GM23248 (cell line): ENCODE measurements around the gene MYO10. TPM values are rescaled to one million over a fixed set of nuclear protein-coding genes. Genes with fewer than 3 reads are reported as not detected.

ENCODE experiments used
- DNase-seq: peaks from one replicate; pipeline ENCODE4 v3.0.0-alpha.2; 2015
- H2AFZ ChIP-seq: fragments of 200-600 bp; sonication (generic); 2 replicates; pipeline ENCODE4 v1.6.1; 2016; ENCODE audit warnings: antibody characterized with exemption
- H3F3A ChIP-seq: fragments of 200-600 bp; sonication (generic); 2 replicates; pipeline ENCODE4 v1.6.1; 2016; ENCODE audit warnings: mild to moderate bottlenecking, antibody characterized with exemption, mixed run types; ENCODE audit not compliant: insufficient read depth
- H3K27ac ChIP-seq: fragments of 200-600 bp; sonication (generic); 2 replicates; pipeline ENCODE4 v1.5.1; 2016; ENCODE audit warnings: mild to moderate bottlenecking
- H3K27me3 ChIP-seq: fragments of 200-600 bp; sonication (generic); replicated peaks from 2 replicates; pipeline ENCODE4 v1.6.1; 2016; ENCODE audit warnings: mild to moderate bottlenecking; ENCODE audit not compliant: insufficient read depth
- H3K36me3 ChIP-seq: fragments of 200-600 bp; sonication (generic); 2 replicates; pipeline ENCODE4 v1.6.1; 2016; ENCODE audit warnings: low read depth, mild to moderate bottlenecking
- H3K4me1 ChIP-seq: fragments of 200-600 bp; sonication (generic); 2 replicates; pipeline ENCODE4 v1.6.1; 2016; ENCODE audit warnings: mild to moderate bottlenecking; ENCODE audit not compliant: insufficient read depth
- H3K4me2 ChIP-seq: fragments of 200-600 bp; sonication (generic); one replicate; pipeline ENCODE4 v1.6.1; 2016; ENCODE audit warnings: mild to moderate bottlenecking; ENCODE audit not compliant: unreplicated experiment
- H3K4me3 ChIP-seq: fragments of 200-600 bp; sonication (generic); 2 replicates; pipeline ENCODE4 v1.5.1; 2016; ENCODE audit warnings: mild to moderate bottlenecking
- H3K79me2 ChIP-seq: fragments of 200-600 bp; sonication (generic); 2 replicates; pipeline ENCODE4 v1.6.1; 2016; ENCODE audit warnings: mild to moderate bottlenecking; ENCODE audit not compliant: insufficient read depth
- H3K9ac ChIP-seq: fragments of 200-600 bp; sonication (generic); 2 replicates; pipeline ENCODE4 v1.6.1; 2016; ENCODE audit warnings: mild to moderate bottlenecking
- H3K9me2 ChIP-seq: fragments of 200-600 bp; sonication (generic); 2 replicates; pipeline ENCODE4 v1.6.1; 2016; ENCODE audit warnings: mixed run types, mild to moderate bottlenecking, moderate library complexity; ENCODE audit not compliant: insufficient read depth
- H3K9me3 ChIP-seq: fragments of 200-600 bp; sonication (generic); one replicate; pipeline ENCODE4 v1.6.1; 2017; ENCODE audit warnings: low read depth
- H4K20me1 ChIP-seq: fragments of 200-600 bp; sonication (generic); 2 replicates; pipeline ENCODE4 v1.6.0; 2016; ENCODE audit not compliant: insufficient read depth
- EZH2 ChIP-seq: fragments of 200-600 bp; sonication (generic); IDR thresholded peaks from 2 replicates; pipeline ENCODE4 v1.6.1; 2018; ENCODE audit warnings: antibody characterized with exemption, mild to moderate bottlenecking; ENCODE audit not compliant: insufficient read depth, poor library complexity, severe bottlenecking
- EZH2phosphoT487 ChIP-seq: fragments of 200-600 bp; sonication (generic); IDR thresholded peaks from 2 replicates; pipeline ENCODE4 v1.6.1; 2018; ENCODE audit warnings: antibody characterized with exemption, moderate library complexity, mild to moderate bottlenecking, low read depth; ENCODE audit not compliant: insufficient read depth
- WGBS, 2 experiments: methylation state at CpG; one replicate each; pipeline ENCODE4 v1.1.6; 2015 to 2017; ENCODE audit warnings: low lambda C conversion rate in 2 of 2, low coverage in 1 of 2; ENCODE audit errors: missing lambda C conversion rate in 2 of 2; 5-methylcytosine and 5-hydroxymethylcytosine counted together
- in situ Hi-C: fragments of 300-500 bp; cut with MboI; formaldehyde crosslinking; loops from 2 replicates; pipeline ENCODE4 v1.15.0; 2020
- polyA plus RNA-seq: library from polyadenylated mRNA; unstranded; fragments of >200 nt; fragmentation: Nextera tagmentation; extraction: Ambion mirVana; gene quantifications from 2 replicates; pipeline ENCODE4 v1.2.1, GENCODE V29; 2016
- total RNA-seq: library from RNA; depleted of rRNA; stranded (reverse); fragments of >200 nt; shearing (Covaris generic); gene quantifications from 2 replicates; pipeline ENCODE4 v1.2.3, GENCODE V29; 2014

Gene MYO10
- total and polyA plus RNA-seq, 2 experiments from 2014 or later: 43.2 to 47.0 TPM

GRCh38 chr5:16929831-16930230, 6.3 kb downstream of the MYO10 start:
- no peaks in the 10 kb centered on the region for H3K27me3 ChIP-seq
- H3K4me3 ChIP-seq: no peak overlapping the region
- TF ChIP-seq EZH2phosphoT487 (no peak), EZH2 (no peak)
- no peaks in the 10 kb centered on the region for H3K9me3 ChIP-seq
- no peak for DNase-seq
- H3K9me2 ChIP-seq: no peaks in the 10 kb centered on the region
- peaks cover 48% of the 10 kb centered on the region for H3F3A ChIP-seq
- no peaks in the 10 kb centered on the region for H3K36me3 ChIP-seq
- H3K27ac ChIP-seq: no peak overlapping the region
- WGBS, 2 experiments: 97% methylated on average over 3 of the region's 3 CpGs
- no peak overlapping the region for H3K9ac ChIP-seq
- no peak overlapping the region for H2AFZ ChIP-seq
- in situ Hi-C loops: loop anchor here (5.0 to 25.0 kb wide), 2 partner anchors 207 to 257 kb away; no protein-coding TSS in a partner anchor
- peaks cover 100% of the 10 kb centered on the region for H3K79me2 ChIP-seq
- peaks cover 9% of the 10 kb centered on the region; the same call in 1 of the 2 replicates for H4K20me1 ChIP-seq
- no peak overlapping the region for H3K4me2 ChIP-seq
- H3K4me1 ChIP-seq: peaks cover 25% of the 10 kb centered on the region

DNA sequence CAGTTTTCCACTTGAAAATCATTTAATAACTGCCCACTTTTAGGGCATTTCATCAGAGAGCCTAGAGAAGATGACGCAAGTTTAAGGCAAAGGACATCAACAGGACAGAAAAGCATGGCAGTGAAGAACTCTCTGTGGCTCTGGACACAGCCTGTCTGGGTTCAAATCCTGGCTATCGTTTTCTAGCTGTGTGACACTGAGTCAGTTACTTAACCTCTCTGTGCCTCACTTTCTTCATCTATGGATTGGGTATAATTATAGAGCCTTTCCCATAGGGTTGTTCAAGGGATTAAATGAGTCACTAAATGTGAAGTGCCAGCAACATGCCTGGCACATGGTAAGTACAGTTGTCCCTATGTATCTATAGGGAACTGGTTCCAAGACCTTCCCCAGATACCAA, 6.7 kb downstream of the MYO10 start:
- Histone ChIP-seq H3K9me3 (no peaks in the 10 kb centered on the region), H3K36me3 (no peaks in the 10 kb centered on the region), H3K79me2 (peaks cover 100% of the 10 kb centered on the region), H3K4me3 (no peak overlapping the region), H2AFZ (no peak overlapping the region), H3K27me3 (no peaks in the 10 kb centered on the region), H3K9ac (no peak overlapping the region), H3K4me1 (peaks cover 25% of the 10 kb centered on the region), H4K20me1 (peaks cover 9% of the 10 kb centered on the region; the same call in 1 of the 2 replicates), H3K27ac (no peak overlapping the region), H3K9me2 (no peaks in the 10 kb centered on the region), H3K4me2 (no peak overlapping the region), H3F3A (peaks cover 43% of the 10 kb centered on the region)
- no peak for TF ChIP-seq EZH2phosphoT487
- TF ChIP-seq EZH2: no peak
- DNase-seq: no peak
- 98 to 100% methylated on average over 2 of the region's 2 CpGs for WGBS, 2 experiments
- in situ Hi-C loops: loop anchor here (5.0 to 25.0 kb wide), 2 partner anchors 208 to 258 kb away; no protein-coding TSS in a partner anchor

- no peak overlapping the region for H3K4me3 ChIP-seq
- H3K4me1 ChIP-seq: peaks cover 14% of the 10 kb centered on the region
- H3F3A ChIP-seq: peaks cover 31% of the 10 kb centered on the region
- H3K9me3 ChIP-seq: no peaks in the 10 kb centered on the region
- 90 to 92% methylated on average over 8 of the region's 8 CpGs for WGBS, 2 experiments
- H4K20me1 ChIP-seq: no peaks in the 10 kb centered on the region
- no peak overlapping the region for H3K9ac ChIP-seq
- in situ Hi-C loops: loop anchor here (5.0 to 25.0 kb wide), 2 partner anchors 210 to 260 kb away; no protein-coding TSS in a partner anchor
- H2AFZ ChIP-seq: no peak overlapping the region
- H3K9me2 ChIP-seq: no peaks in the 10 kb centered on the region
- no peak for DNase-seq
- no peaks in the 10 kb centered on the region for H3K27me3 ChIP-seq
- no peak overlapping the region for H3K27ac ChIP-seq
- H3K79me2 ChIP-seq: peaks cover 100% of the 10 kb centered on the region
- TF ChIP-seq EZH2 (no peak), EZH2phosphoT487 (no peak)
- no peak overlapping the region for H3K4me2 ChIP-seq
- H3K36me3 ChIP-seq: no peaks in the 10 kb centered on the region
These were observed 8.5 kb downstream of the MYO10 start for GRCh38 chr5:16927613-16928012.

DNA sequence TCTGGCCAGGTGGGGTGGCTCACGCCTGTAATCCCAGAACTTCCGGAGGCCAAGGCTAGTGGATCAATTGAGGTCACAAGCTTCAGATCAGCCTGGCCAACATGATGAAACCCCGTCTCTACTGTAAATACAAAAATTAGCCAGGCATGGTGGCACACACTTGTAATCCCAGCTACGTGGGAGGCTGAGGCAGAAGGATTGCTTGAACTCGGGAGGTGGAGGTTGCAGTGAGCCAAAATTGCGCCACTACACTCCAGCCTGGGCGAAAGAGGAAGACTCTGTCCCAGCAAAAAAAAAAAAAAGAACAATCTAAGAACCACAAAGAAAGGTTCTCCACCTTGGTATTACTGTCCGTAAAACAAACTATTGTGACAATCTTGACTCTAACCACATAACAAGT, 9.7 kb downstream of the MYO10 start:
- Histone ChIP-seq H3K27me3 (no peaks in the 10 kb centered on the region), H3K4me1 (0 out of 2 replicates have a peak, but pooled peaks cover 2% of the 10 kb centered on the region), H3K79me2 (peaks cover 100% of the 10 kb centered on the region), H3K36me3 (no peaks in the 10 kb centered on the region), H2AFZ (no peak overlapping the region), H3K9me3 (no peaks in the 10 kb centered on the region), H3K4me3 (no peak overlapping the region), H3K4me2 (no peak overlapping the region), H4K20me1 (no peaks in the 10 kb centered on the region), H3F3A (peaks cover 25% of the 10 kb centered on the region), H3K27ac (no peak overlapping the region), H3K9ac (no peak overlapping the region), H3K9me2 (no peaks in the 10 kb centered on the region)
- WGBS, 2 experiments: 84 to 88% methylated on average over 8 of the region's 8 CpGs
- no peak for TF ChIP-seq EZH2
- TF ChIP-seq EZH2phosphoT487: no peak
- no peak for DNase-seq
- in situ Hi-C loops: loop anchor here (5.0 to 25.0 kb wide), 2 partner anchors 211 to 261 kb away; no protein-coding TSS in a partner anchor
